ENCODE measurements around the gene ZNF554. TPM values are rescaled to one million over a fixed set of nuclear protein-coding genes. Genes with fewer than 3 reads are reported as not detected.

The ZNF554 gene
- polyA plus RNA-seq (2013, experiment 1 of 2): 2.2 TPM
- 2.2 TPM for polyA plus RNA-seq (2013, experiment 2 of 2)

DNA sequence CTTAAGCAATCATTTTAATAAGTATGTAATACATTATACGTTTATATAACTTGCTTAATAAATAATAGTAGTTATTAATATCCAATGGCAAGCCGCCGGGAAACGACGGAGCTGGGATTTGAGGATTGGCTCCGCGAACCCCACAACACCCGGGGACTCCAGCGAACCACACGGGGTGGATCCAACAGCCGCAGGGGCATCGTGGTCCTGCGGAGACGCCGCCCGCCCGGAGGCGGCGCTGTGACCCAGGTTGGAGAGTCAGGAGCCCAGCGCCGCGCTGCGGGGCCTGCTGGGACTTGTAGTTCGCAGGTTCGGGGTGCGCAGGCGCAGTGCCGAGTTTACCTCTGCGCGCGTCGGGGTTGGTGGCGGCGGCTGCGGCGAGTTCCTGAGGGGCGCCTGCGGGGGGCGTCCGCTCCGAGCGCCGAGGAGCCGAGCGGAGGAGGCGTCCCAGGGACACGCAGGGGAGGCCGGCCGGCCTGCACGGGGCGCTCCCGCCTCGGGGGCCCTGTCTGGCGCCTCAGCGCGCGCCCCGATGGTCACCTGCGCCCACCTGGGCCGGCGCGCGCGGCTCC, at the start of gene ZNF554:
ZNF554 (plus strand) TSS at position 329 of the 572 bp plus-strand sequence; CDS start at position 533, 204 bp downstream.
- peak within 1 kb of the TSS; percentile 82 for H3K4me2 ChIP-seq (ENCODE audit: low read length)
- no peak within 1 kb of the TSS for H2BK15ac ChIP-seq (replicated peaks; ENCODE audit: low read depth)
- H3K9ac ChIP-seq (ENCODE audit: low read length): peak within 1 kb of the TSS; percentile 94
- peak within 1 kb of the TSS; percentile 91 for H3K56ac ChIP-seq (ENCODE audit: low read length)
- peak within 1 kb of the TSS; percentile 1 for H3K23ac ChIP-seq (ENCODE audit: low read length)
- H2BK120ac ChIP-seq (ENCODE audit: low read depth, low read length): no peak within 1 kb of the TSS
- H3K79me1 ChIP-seq (ENCODE audit: low read length): no peaks in the 10 kb centered on the region
- no peak within 1 kb of the TSS for H4K8ac ChIP-seq (ENCODE audit: low read depth, low read length)
- H2AK5ac ChIP-seq (ENCODE audit: low read length): no peak within 1 kb of the TSS
- no peaks in the 10 kb centered on the region for H3K36me3 ChIP-seq (ENCODE audit: control insufficient read depth, insufficient read depth, low read length)
- no peaks in the 10 kb centered on the region for H3K27me3 ChIP-seq (ENCODE audit: insufficient read depth, low read length, poor library complexity)
- H3K18ac ChIP-seq (ENCODE audit: low read length): peak within 1 kb of the TSS; percentile 54
- no peak within 1 kb of the TSS for H4K5ac ChIP-seq (ENCODE audit: low read length)
- H3K4ac ChIP-seq (ENCODE audit: low read depth, low read length): peak within 1 kb of the TSS; percentile 18
- peak; percentile 97 for DNase-seq
- H3K4me1 ChIP-seq (ENCODE audit: control insufficient read depth, low read depth, low read length): no peaks in the 10 kb centered on the region
- H3K27ac ChIP-seq (ENCODE audit: low read depth, low read length): no peak within 1 kb of the TSS
- peak within 1 kb of the TSS; percentile 74 for H3K4me3 ChIP-seq (ENCODE audit: low read length)
- WGBS (ENCODE audit: extremely low coverage, insufficient coverage, low lambda C conversion rate): no CpG with 5 or more reads among the region's 64 CpGs
- no peaks in the 10 kb centered on the region for H3K79me2 ChIP-seq (ENCODE audit: control insufficient read depth, insufficient read depth, low read length)
- H2BK5ac ChIP-seq (ENCODE audit: low read length): no peak within 1 kb of the TSS

DNA sequence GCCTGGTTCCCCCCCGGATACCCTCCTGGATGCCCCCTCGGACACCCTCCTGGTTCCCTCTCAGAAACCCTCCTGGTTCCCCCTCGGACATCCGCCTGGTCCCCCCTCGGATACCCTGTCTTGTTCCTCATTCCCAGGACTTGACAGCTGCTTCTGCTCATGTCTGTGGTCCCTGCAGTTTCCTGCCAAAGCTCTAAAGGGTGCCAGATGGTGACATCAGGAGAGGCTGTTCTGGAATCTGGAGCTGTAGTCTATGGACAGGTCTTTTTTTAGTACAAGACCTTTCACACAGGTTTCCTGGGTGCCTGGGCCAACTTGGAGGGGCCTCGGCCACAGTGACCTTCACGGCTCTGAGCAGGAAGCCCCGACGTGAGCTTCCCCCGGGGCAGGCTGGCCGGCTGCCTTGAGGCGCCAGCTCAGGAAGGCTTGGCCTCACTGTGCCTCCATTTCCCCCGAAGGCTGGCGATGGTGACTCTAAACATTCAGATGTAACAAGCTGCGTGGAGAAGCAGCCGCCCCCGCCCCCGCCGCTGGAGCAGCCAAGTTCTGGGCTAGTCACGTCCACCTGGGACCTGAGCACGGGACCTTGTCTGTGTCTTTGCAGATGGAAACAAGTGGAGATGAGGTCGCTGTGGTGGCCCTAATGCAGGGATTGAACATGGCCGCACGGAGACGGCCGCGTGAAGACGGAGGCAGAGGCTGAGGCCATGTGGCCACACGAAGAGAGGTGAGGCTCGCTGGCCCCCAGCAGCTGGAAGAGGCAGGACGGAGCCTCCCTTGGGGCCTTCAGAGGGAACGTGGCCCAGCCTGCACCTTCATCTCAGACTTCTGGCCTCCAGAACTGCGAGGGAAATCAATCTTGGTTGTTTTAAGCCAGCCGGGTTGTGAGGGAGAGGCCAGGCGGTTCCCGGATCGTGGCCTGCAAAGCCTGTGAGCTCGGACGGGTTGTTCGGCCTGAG, 49.3 kb upstream of the ZNF554 start:
- no CpG with 5 or more reads among the region's 40 CpGs for WGBS (ENCODE audit: extremely low coverage, insufficient coverage, low lambda C conversion rate)
- Histone ChIP-seq H2BK120ac (ENCODE audit: low read depth, low read length) (no peak overlapping the region), H2AK5ac (ENCODE audit: low read length) (no peak overlapping the region), H3K4me1 (ENCODE audit: control insufficient read depth, low read depth, low read length) (no peaks in the 10 kb centered on the region), H4K8ac (ENCODE audit: low read depth, low read length) (no peak overlapping the region), H3K4ac (ENCODE audit: low read depth, low read length) (no peak overlapping the region), H3K27me3 (ENCODE audit: insufficient read depth, low read length, poor library complexity) (no peaks in the 10 kb centered on the region), H3K23ac (ENCODE audit: low read length) (no peak overlapping the region), H3K9ac (ENCODE audit: low read length) (no peak overlapping the region), H3K4me2 (ENCODE audit: low read length) (no peak overlapping the region), H3K79me2 (ENCODE audit: control insufficient read depth, insufficient read depth, low read length) (peaks cover 47% of the 10 kb centered on the region), H3K36me3 (ENCODE audit: control insufficient read depth, insufficient read depth, low read length) (no peaks in the 10 kb centered on the region), H3K18ac (ENCODE audit: low read length) (no peak overlapping the region), H3K79me1 (ENCODE audit: low read length) (peaks cover 22% of the 10 kb centered on the region), H4K5ac (ENCODE audit: low read length) (no peak overlapping the region), H3K4me3 (ENCODE audit: low read length) (no peak overlapping the region), H3K27ac (ENCODE audit: low read depth, low read length) (no peak overlapping the region), H2BK5ac (ENCODE audit: low read length) (no peak overlapping the region), H2BK15ac (replicated peaks; ENCODE audit: low read depth) (no peak overlapping the region), H3K56ac (ENCODE audit: low read length) (no peak overlapping the region)
- no peak for DNase-seq

DNA sequence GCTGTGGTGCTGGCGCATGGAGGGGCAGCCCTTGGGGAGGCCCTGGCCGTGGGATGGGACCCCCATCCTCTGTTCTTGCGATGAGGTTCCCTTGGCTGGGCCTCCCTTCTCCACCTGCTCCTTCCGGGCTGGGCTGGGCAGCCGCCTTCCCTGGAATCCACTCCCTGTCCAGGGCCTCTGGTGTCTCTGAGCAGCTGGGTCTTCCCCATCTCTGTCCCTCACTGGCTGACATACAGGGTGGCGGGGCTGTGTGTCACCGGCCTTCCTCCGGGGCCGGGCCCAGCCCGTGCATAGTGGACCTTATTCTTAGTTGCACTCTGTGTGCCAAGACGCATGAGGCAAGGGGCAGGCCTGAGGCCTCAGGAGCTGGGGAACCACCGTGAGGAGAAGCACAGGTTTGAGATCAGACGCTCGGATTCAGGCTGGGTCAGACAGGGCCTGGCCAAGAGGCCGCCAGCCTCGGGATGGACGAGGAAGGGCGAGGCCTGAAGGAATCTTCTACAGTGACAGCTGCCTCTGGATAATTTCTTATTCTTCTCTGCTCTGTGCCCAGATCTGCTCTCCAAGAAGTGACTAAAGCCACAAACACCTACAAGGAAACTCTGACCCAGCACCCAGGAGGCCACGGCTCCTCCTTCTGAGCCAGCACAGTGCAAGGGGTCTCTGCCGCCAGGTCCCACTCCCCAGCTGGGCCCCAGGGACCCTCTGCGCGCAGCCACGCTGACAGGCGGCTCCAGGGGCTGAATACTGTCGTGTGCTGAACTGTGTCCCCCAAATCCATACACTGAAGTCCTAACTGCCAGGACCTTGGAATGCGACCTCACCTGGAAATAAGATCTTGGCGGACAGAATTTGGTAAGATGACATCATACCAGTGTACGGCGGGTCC, 47.6 kb upstream of the ZNF554 start:
- no CpG with 5 or more reads among the region's 29 CpGs for WGBS (ENCODE audit: extremely low coverage, insufficient coverage, low lambda C conversion rate)
- Histone ChIP-seq H3K79me2 (ENCODE audit: control insufficient read depth, insufficient read depth, low read length) (peaks cover 64% of the 10 kb centered on the region), H3K18ac (ENCODE audit: low read length) (no peak overlapping the region), H3K27ac (ENCODE audit: low read depth, low read length) (no peak overlapping the region), H3K36me3 (ENCODE audit: control insufficient read depth, insufficient read depth, low read length) (peaks cover 1% of the 10 kb centered on the region), H4K8ac (ENCODE audit: low read depth, low read length) (no peak overlapping the region), H3K9ac (ENCODE audit: low read length) (no peak overlapping the region), H3K4ac (ENCODE audit: low read depth, low read length) (no peak overlapping the region), H3K4me2 (ENCODE audit: low read length) (no peak overlapping the region), H3K23ac (ENCODE audit: low read length) (no peak overlapping the region), H4K5ac (ENCODE audit: low read length) (no peak overlapping the region), H3K4me3 (ENCODE audit: low read length) (no peak overlapping the region), H2BK5ac (ENCODE audit: low read length) (no peak overlapping the region), H2AK5ac (ENCODE audit: low read length) (no peak overlapping the region), H3K27me3 (ENCODE audit: insufficient read depth, low read length, poor library complexity) (no peaks in the 10 kb centered on the region), H3K56ac (ENCODE audit: low read length) (no peak overlapping the region), H3K79me1 (ENCODE audit: low read length) (peaks cover 25% of the 10 kb centered on the region), H2BK15ac (replicated peaks; ENCODE audit: low read depth) (no peak overlapping the region), H2BK120ac (ENCODE audit: low read depth, low read length) (no peak overlapping the region), H3K4me1 (ENCODE audit: control insufficient read depth, low read depth, low read length) (no peaks in the 10 kb centered on the region)
- no peak for DNase-seq

DNA sequence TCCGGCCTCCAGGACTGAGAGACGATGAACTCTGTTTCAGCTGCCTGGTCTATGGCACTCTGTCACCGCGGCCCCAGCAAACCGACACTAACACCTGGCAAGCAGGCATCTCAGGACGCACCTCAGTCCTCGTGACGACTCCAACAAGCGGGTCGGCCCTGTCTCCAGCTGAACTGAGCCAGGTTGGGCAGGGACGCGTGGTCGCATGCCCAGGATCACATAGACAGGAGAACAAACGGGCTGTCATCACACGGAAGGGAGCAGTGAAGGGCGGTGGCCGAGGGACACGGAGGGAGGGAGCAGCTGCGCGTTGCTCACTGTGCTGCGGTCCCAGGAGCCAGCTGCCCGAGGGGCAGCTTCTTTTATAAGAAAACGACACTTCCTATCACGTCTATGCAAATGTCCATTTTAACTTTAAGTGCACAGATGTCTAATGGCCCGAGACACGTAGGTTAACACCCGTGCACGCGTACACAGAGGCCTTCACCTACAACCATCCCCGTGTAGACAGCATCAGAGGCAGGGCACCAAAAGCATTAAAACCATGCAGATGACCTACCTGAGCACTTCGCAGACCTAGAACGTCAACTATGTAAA, 45.5 kb upstream of the ZNF554 start:
- Histone ChIP-seq H3K23ac (ENCODE audit: low read length) (no peak overlapping the region), H3K18ac (ENCODE audit: low read length) (no peak overlapping the region), H4K5ac (ENCODE audit: low read length) (no peak overlapping the region), H3K4ac (ENCODE audit: low read depth, low read length) (no peak overlapping the region), H3K4me1 (ENCODE audit: control insufficient read depth, low read depth, low read length) (no peaks in the 10 kb centered on the region), H3K4me2 (ENCODE audit: low read length) (no peak overlapping the region), H3K27ac (ENCODE audit: low read depth, low read length) (no peak overlapping the region), H3K9ac (ENCODE audit: low read length) (no peak overlapping the region), H4K8ac (ENCODE audit: low read depth, low read length) (no peak overlapping the region), H2BK5ac (ENCODE audit: low read length) (no peak overlapping the region), H3K79me1 (ENCODE audit: low read length) (peaks cover 20% of the 10 kb centered on the region), H3K79me2 (ENCODE audit: control insufficient read depth, insufficient read depth, low read length) (peaks cover 84% of the 10 kb centered on the region), H3K56ac (ENCODE audit: low read length) (no peak overlapping the region), H3K36me3 (ENCODE audit: control insufficient read depth, insufficient read depth, low read length) (peaks cover 1% of the 10 kb centered on the region), H2BK15ac (replicated peaks; ENCODE audit: low read depth) (no peak overlapping the region), H3K4me3 (ENCODE audit: low read length) (no peak overlapping the region), H3K27me3 (ENCODE audit: insufficient read depth, low read length, poor library complexity) (no peaks in the 10 kb centered on the region), H2BK120ac (ENCODE audit: low read depth, low read length) (no peak overlapping the region), H2AK5ac (ENCODE audit: low read length) (no peak overlapping the region)
- WGBS (ENCODE audit: extremely low coverage, insufficient coverage, low lambda C conversion rate): no CpG with 5 or more reads among the region's 32 CpGs
- no peak for DNase-seq

DNA sequence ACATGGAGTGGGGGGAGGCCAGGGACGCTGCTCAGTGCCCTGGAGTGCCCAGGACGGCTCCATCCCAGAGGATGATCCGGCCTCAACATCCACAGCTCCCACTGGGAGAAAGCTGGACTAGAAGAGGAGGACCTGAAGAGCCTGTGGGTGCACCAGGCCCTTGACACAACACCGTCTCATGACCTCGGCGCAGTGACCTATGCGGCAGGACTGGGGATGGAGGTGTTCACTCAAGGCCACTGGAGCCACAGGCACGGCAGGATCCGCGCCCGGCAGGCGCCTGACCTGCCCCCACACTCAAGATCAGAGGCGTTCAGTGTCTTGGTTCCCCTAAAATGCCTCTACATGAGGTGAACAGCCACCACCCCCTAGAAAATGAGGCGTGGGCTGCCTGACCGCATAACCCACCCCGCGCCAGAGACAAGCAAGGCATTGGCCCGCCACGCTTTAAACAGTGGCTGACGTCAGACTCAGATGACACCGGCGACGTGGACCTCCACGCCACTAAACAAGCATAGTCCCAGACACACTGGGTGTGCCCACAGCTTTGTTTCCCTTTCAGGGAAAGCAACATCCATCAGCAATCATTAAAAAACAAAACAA, 44.6 kb upstream of the ZNF554 start:
- Histone ChIP-seq H2BK5ac (ENCODE audit: low read length) (no peak overlapping the region), H3K27me3 (ENCODE audit: insufficient read depth, low read length, poor library complexity) (no peaks in the 10 kb centered on the region), H4K8ac (ENCODE audit: low read depth, low read length) (no peak overlapping the region), H2BK120ac (ENCODE audit: low read depth, low read length) (no peak overlapping the region), H3K4me2 (ENCODE audit: low read length) (no peak overlapping the region), H3K4me1 (ENCODE audit: control insufficient read depth, low read depth, low read length) (no peaks in the 10 kb centered on the region), H3K23ac (ENCODE audit: low read length) (no peak overlapping the region), H3K18ac (ENCODE audit: low read length) (no peak overlapping the region), H3K36me3 (ENCODE audit: control insufficient read depth, insufficient read depth, low read length) (peaks cover 1% of the 10 kb centered on the region), H3K79me2 (ENCODE audit: control insufficient read depth, insufficient read depth, low read length) (peaks cover 88% of the 10 kb centered on the region), H3K4me3 (ENCODE audit: low read length) (no peak overlapping the region), H3K56ac (ENCODE audit: low read length) (no peak overlapping the region), H4K5ac (ENCODE audit: low read length) (no peak overlapping the region), H3K4ac (ENCODE audit: low read depth, low read length) (no peak overlapping the region), H3K9ac (ENCODE audit: low read length) (no peak overlapping the region), H2BK15ac (replicated peaks; ENCODE audit: low read depth) (no peak overlapping the region), H2AK5ac (ENCODE audit: low read length) (no peak overlapping the region), H3K27ac (ENCODE audit: low read depth, low read length) (no peak overlapping the region), H3K79me1 (ENCODE audit: low read length) (peaks cover 19% of the 10 kb centered on the region)
- no CpG with 5 or more reads among the region's 24 CpGs for WGBS (ENCODE audit: extremely low coverage, insufficient coverage, low lambda C conversion rate)
- DNase-seq: no peak
